ENCODE measurements around the gene APH1B. TPM values are rescaled to one million over a fixed set of nuclear protein-coding genes. Genes with fewer than 3 reads are reported as not detected.

The APH1B gene
- total RNA-seq, 1 experiment from 2014 or later = 20.9 TPM

DNA sequence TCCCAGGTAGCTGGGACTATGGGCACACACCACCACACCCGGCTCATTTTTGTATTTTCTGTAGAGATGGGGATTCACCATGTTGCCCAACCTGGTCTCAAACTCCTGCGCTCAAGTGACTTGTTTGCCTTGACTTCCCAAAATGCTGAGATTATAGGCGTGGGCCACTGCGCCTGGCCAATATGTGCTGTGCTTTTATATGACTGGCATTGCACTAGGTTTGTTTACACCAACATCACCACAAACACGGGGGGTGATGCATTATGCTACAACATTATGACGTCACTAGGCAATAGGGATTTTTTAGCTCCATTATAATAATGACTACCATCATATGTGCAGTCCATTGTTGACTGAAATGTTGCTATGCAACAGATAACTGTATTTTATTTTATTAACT is 6.9 kb downstream of the APH1B start:
- H2BK15ac ChIP-seq (ENCODE audit: low read depth, low read length) = no peak overlapping the region
- no peak for DNase-seq
- H2AK5ac ChIP-seq (ENCODE audit: insufficient read length, low read length) = no peak overlapping the region
- H3K23me2 ChIP-seq (ENCODE audit: insufficient read length, low read depth, low read length, poor library complexity, severe bottlenecking) = no peaks in the 10 kb centered on the region
- Mint-ChIP-seq H3K9me3 (no peaks in the 10 kb centered on the region), H3K4me3 (no peak overlapping the region), H3K27ac (no peak overlapping the region), H3K27me3 (ENCODE audit: low read depth) (no peaks in the 10 kb centered on the region), H3K36me3 (ENCODE audit: insufficient read depth in 1 of 3, low read depth in 3 of 3) (peaks cover 0 to 14% (median 13%) of the 10 kb centered on the region in 3 experiments; a peak in 5 of 7 replicates), H3K4me1 (0 out of 4 replicates have a peak, but pooled peaks cover 0 to 3% of the 10 kb centered on the region in 2 experiments)
- H3K14ac ChIP-seq (ENCODE audit: insufficient read depth, low read length) = no peak overlapping the region
- no peak overlapping the region for H3K23ac ChIP-seq (ENCODE audit: insufficient read length, low read depth, low read length)
- no peak overlapping the region for H2AFZ ChIP-seq (ENCODE audit: low read length)
- H3K27ac ChIP-seq (ENCODE audit: insufficient read length, low read depth, low read length) = no peak overlapping the region
- H3K27me3 ChIP-seq (ENCODE audit: insufficient read depth, low read length) = no peaks in the 10 kb centered on the region
- no peak overlapping the region for H2BK5ac ChIP-seq (ENCODE audit: insufficient read length, low read length)
- no peak overlapping the region for H3K56ac ChIP-seq (ENCODE audit: insufficient read length, low read depth, low read length)
- H3K4me1 ChIP-seq (ENCODE audit: insufficient read depth, low read length) = no peaks in the 10 kb centered on the region
- H3K18ac ChIP-seq (ENCODE audit: insufficient read length, low read depth, low read length) = no peak overlapping the region
- no peaks in the 10 kb centered on the region for H3K79me2 ChIP-seq (ENCODE audit: insufficient read depth, low read length)
- H3K79me1 ChIP-seq (ENCODE audit: insufficient read depth, low read depth, low read length, poor library complexity, severe bottlenecking) = no peaks in the 10 kb centered on the region
- H4K20me1 ChIP-seq (ENCODE audit: control insufficient read depth, insufficient read depth, insufficient read length) = no peaks in the 10 kb centered on the region
- H2BK12ac ChIP-seq (ENCODE audit: insufficient read length, low read depth, low read length) = no peak overlapping the region
- H3K9ac ChIP-seq (ENCODE audit: extremely low read depth, insufficient read length, low read length) = no peak overlapping the region
- H3K4me2 ChIP-seq (ENCODE audit: insufficient read depth, insufficient read length, low read length) = no peak overlapping the region
- H2BK20ac ChIP-seq (ENCODE audit: low read depth, low read length, poor library complexity, severe bottlenecking) = no peak overlapping the region
- no CpG with 5 or more reads among the region's 6 CpGs for WGBS (ENCODE audit: extremely low coverage, insufficient read length, low lambda C conversion rate)
- no peak overlapping the region for H4K8ac ChIP-seq (replicated peaks; ENCODE audit: insufficient read length, low read depth, low read length)
- no peak overlapping the region for H3K4ac ChIP-seq (ENCODE audit: low read depth, low read length)
- no peak overlapping the region for H4K5ac ChIP-seq (ENCODE audit: insufficient read length, low read depth, low read length)
- no peak overlapping the region for H2BK120ac ChIP-seq (ENCODE audit: low read depth, low read length, poor library complexity, severe bottlenecking)
- TF ChIP-seq CTCF (conservative IDR thresholded peaks at IDR 0.05) = no peak
- no peak overlapping the region for H3T11ph ChIP-seq (ENCODE audit: low read length)
- no peak overlapping the region for H4K91ac ChIP-seq (ENCODE audit: insufficient read length, low read depth, low read length)
- H3K9me3 ChIP-seq (ENCODE audit: control insufficient read depth, low read depth, low read length) = no peaks in the 10 kb centered on the region
